ENCODE data around the gene WDR17. TPM values are rescaled to one million over a fixed set of nuclear protein-coding genes. Genes with fewer than 3 reads are reported as not detected.

WDR17 gene
- total and polyA plus RNA-seq, 2 of the 8 experiments (the other 6 are each of a cell fraction or from before 2014, with no cell fraction given), result 1.4 to 3.3 TPM

- TF ChIP-seq SP4 (IDR thresholded peaks at IDR 0.05; ENCODE audit: low read length) (no peak), CEBPB (IDR thresholded peaks at IDR 0.05; ENCODE audit: low read depth, low read length) (no peak), SIN3A (conservative IDR thresholded peaks at IDR 0.05 in 1 of 2, IDR thresholded peaks at IDR 0.05 in 1 of 2; ENCODE audit: low read depth in 1 of 2, low read length in 2 of 2) (no peak)
Observed at GRCh38 chr4:176038789-176039188, 26.9 kb upstream of the WDR17 start (continued).
